Lung microvascular endothelial cell (primary cell): ENCODE results near the gene BEX2. TPM values are rescaled to one million over a fixed set of nuclear protein-coding genes. Genes with fewer than 3 reads are reported as not detected.
"Not testable (repeated sequence)": the region's sequence is repeated elsewhere in the genome, so short reads cannot be mapped to it uniquely, and the experiment has no call there.

Source experiments
- DNase-seq, 2 donors: peaks; one replicate each; pipeline versions ENCODE4 v3.0.0 to v3.0.0-alpha.2; 2010; ENCODE audit warnings: low read depth in 2 of 2
- total RNA-seq: library from RNA; depleted of rRNA; stranded (reverse); fragments of >200 nt; gene quantifications from 2 replicates; pipeline ENCODE4 v1.2.1, GENCODE V29; 2014

BEX2 gene
- 0.65 and 0.79 TPM in 2 replicates for total RNA-seq

- DNase-seq = peak in 1 of 2 donors; percentile 42
These were observed at the start of gene BEX2 for GRCh38 chrX:103310555-103311398. Gene BEX2 (minus strand): TSS chrX:103310990. CDS start chrX:103309976, 1,014 bp downstream.

- DNase-seq = peak; percentile 44 to 58
These were observed 49.3 kb upstream of the BEX2 start for GRCh38 chrX:103360092-103360491.

GRCh38 chrX:103359605-103360004 lies 48.8 kb upstream of the BEX2 start:
- DNase-seq = not testable (repeated sequence)

- DNase-seq = no peak
These were observed 47.1 kb upstream of the BEX2 start for GRCh38 chrX:103357871-103358270.

- peak; percentile 26 to 47 for DNase-seq
These were observed 46.1 kb upstream of the BEX2 start for GRCh38 chrX:103356858-103357257.

GRCh38 chrX:103356130-103356798 lies 45.5 kb upstream of the BEX2 start, which contains the start of gene TCEAL9:
Gene TCEAL9 (plus strand): TSS chrX:103356506. CDS start chrX:103357685, 1,179 bp downstream.
- peak; percentile 84 to 87 for DNase-seq

GRCh38 chrX:103347682-103348397 lies 37.0 kb upstream of the BEX2 start:
- no peak for DNase-seq

GRCh38 chrX:103344606-103345005 lies 33.8 kb upstream of the BEX2 start:
- DNase-seq = peak in 1 of 2 donors; percentile 71

GRCh38 chrX:103343105-103343504 lies 32.3 kb upstream of the BEX2 start:
- peak; percentile 54 to 61 for DNase-seq

GRCh38 chrX:103338663-103339062 lies 27.9 kb upstream of the BEX2 start:
- DNase-seq = no peak

- DNase-seq = no peak
These were observed 20.0 kb upstream of the BEX2 start for GRCh38 chrX:103330681-103331288.

- DNase-seq = no peak
These were observed 19.2 kb upstream of the BEX2 start, which contains the start of gene TCEAL7 for GRCh38 chrX:103329991-103330390. Gene TCEAL7 (plus strand): TSS chrX:103330239. CDS start chrX:103331404, 1,165 bp downstream.

GRCh38 chrX:103311399-103311780 lies 600 bp upstream of the BEX2 start:
- DNase-seq = no peak

- no peak for DNase-seq
These were observed 783 bp downstream of the BEX2 start for GRCh38 chrX:103309860-103310554.

GRCh38 chrX:103305666-103306065 lies 5.1 kb downstream of the BEX2 start:
- DNase-seq = not testable (repeated sequence)

- DNase-seq = no peak
These were observed 6.1 kb downstream of the BEX2 start for GRCh38 chrX:103304705-103305104.

- no peak for DNase-seq
These were observed 17.7 kb downstream of the BEX2 start for GRCh38 chrX:103293118-103293517.

- DNase-seq = no peak
These were observed 31.2 kb downstream of the BEX2 start for GRCh38 chrX:103279624-103280023.

- no peak for DNase-seq
These were observed 34.2 kb downstream of the BEX2 start, which contains the start of gene TCEAL5 for GRCh38 chrX:103276581-103277002. Gene TCEAL5 (minus strand): TSS chrX:103276750. CDS start chrX:103274563, 2,187 bp downstream.

GRCh38 chrX:103275947-103276567 lies 34.7 kb downstream of the BEX2 start:
- no peak for DNase-seq
